GM18870 (cell line): ENCODE measurements around the gene SH3BP1.

Experiments
- ATAC-seq: cut with Tn5 transposase; IDR thresholded peaks from one replicate; pipeline ENCODE4 v1.9.1; 2021; ENCODE audit warnings: moderate library complexity; ENCODE audit not compliant: unreplicated experiment

The SH3BP1 gene

GRCh38 chr22:37701141-37701786, 61.8 kb downstream of the SH3BP1 start:
- ATAC-seq, result no peak

DNA sequence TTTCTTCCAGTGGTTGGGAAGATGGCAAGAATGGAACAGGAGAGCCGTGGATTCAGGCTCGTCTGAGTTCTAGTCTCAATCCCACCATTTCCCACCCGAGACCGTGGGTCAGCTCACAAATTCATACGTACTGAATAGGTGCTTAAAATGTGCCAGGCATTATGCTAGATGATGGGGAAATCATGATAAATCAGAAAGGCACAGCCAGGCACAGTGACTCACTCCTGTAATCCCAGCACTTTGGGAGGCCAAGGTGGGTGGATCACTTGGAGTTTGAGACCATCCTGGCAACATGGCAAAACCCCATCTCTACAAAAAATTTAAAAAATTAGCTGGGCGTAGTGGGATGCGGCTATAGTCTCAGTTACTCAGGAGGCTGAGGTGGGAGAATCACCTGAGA, 64.4 kb downstream of the SH3BP1 start:
- no peak for ATAC-seq

- no peak for ATAC-seq
Measured at GRCh38 chr22:37704645-37705044, 65.2 kb downstream of the SH3BP1 start.

GRCh38 chr22:37705205-37705604, 65.7 kb downstream of the SH3BP1 start:
- no peak for ATAC-seq
